ENCODE measurements around the gene R3HDM4. TPM values are rescaled to one million over a fixed set of nuclear protein-coding genes. Genes with fewer than 3 reads are reported as not detected.

The R3HDM4 gene
- total and polyA plus RNA-seq, 9 of the 15 experiments (the other 6 are each of a cell fraction or from before 2014, with no cell fraction given): 3.2 to 154 (median 59.0) TPM

DNA sequence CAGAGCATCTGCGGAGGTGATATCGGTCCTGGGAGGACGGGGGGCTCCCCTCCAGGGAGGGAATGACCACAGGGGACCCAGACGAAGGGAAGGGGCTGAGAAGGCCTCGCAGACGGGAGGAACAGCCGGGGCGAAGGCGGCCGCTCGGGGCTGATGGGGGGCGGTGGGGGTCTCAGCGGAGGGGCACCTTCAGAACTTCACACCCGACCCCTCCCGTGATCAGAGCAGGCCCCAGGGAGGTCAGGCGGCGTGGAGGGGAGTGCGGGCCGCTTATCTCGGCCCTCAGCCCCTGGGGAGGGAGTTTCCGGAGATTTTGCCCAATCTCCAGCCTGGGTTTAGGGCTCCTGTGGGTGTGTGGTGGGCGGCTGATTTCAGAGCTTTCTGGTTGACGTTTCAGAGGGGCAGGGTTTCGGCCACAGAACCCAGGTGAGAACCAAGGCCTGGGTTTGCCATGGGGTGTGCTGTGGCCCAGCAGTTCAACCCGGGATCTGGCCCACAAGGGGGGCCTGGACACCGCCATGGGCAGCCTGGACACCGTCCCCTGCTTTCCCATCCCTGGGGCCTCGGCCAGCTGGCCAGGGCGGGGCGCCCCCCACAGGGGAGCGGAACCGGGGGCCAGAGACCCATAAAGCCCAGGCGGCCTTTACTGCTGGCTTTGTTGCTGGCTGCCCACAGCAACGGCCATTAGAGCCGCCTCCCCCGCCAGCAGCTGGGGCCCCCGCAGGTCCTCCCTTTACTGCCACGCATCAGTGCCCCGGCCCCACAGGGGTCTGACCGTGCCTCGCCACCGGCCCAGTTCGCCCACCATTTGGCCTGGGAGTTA is 41.9 kb upstream of the R3HDM4 start:
- no TSS peak for BruUV-seq (replicated peaks)
- ATAC-seq: peak; percentile 83
- H3K36me3 ChIP-seq (ENCODE audit: control insufficient read depth, insufficient read depth, low read length): peaks cover 22% of the 10 kb centered on the region; the same call in 1 of the 3 replicates
- 12% methylated on average over 29 of the region's 43 CpGs for WGBS (ENCODE audit: insufficient coverage, low coverage, missing lambda C conversion rate)
- peak overlapping the region; percentile 64 for H3K4me2 ChIP-seq (ENCODE audit: insufficient read depth, low read length)
- DNase-seq (ENCODE audit: extremely low read depth in 1 of 4, low spot score in 3 of 4): peak; percentile 77 to 93 (median 86)
- FAIRE-seq: peak; percentile 81
- peaks cover 56 to 92% of the 10 kb centered on the region in 2 experiments for H3K4me1 ChIP-seq (replicated peaks in 1 of 2; ENCODE audit: control insufficient read depth in 2 of 2, insufficient read depth in 2 of 2, low read length in 2 of 2)
- no peaks in the 10 kb centered on the region for H4K20me1 ChIP-seq (replicated peaks; ENCODE audit: control insufficient read depth, insufficient read depth, low read length)
- ChIA-PET POLR2A (interaction anchor here (0.6 to 1.0 kb wide), 5 partner anchors 11 to 448 kb away, joined by 3 to 5 read pairs (median 3); no protein-coding TSS in a partner anchor), CTCF (ENCODE audit: low intra/inter-chr PET ratio) (no interaction called here)
- no peaks in the 10 kb centered on the region for H3K9me3 ChIP-seq (replicated peaks; ENCODE audit: control insufficient read depth, insufficient read depth, low read depth, low read length)
- no peaks in the 10 kb centered on the region for H3K9me1 ChIP-seq (ENCODE audit: control insufficient read depth, insufficient read depth, low read length)
- H3K79me2 ChIP-seq (ENCODE audit: control insufficient read depth, insufficient read depth, low read length): peaks cover 83% of the 10 kb centered on the region
- H2AFZ ChIP-seq (ENCODE audit: low read depth, low read length): no peak overlapping the region
- H3K27ac ChIP-seq (ENCODE audit: extremely low read depth, low read depth, low read length): peak overlapping the region; percentile 96
- H3K27me3 ChIP-seq (ENCODE audit: control insufficient read depth in 2 of 2, insufficient read depth in 2 of 2, low read length in 2 of 2): no peaks in the 10 kb centered on the region
- peak overlapping the region; percentile 7; the same call in 1 of the 2 replicates for H3K4me3 ChIP-seq
- peak overlapping the region; percentile 59 to 76 for H3K9ac ChIP-seq (ENCODE audit: insufficient read depth in 1 of 2, low read depth in 2 of 2, low read length in 2 of 2)
- intact Hi-C loops (cut with micrococcal nuclease): loop anchor here (2.0 kb wide), 1 partner anchor 30 kb away; no protein-coding TSS in a partner anchor
- in situ Hi-C loops (cut with MboI): no loop called here
- TF ChIP-seq, protein P1, sequence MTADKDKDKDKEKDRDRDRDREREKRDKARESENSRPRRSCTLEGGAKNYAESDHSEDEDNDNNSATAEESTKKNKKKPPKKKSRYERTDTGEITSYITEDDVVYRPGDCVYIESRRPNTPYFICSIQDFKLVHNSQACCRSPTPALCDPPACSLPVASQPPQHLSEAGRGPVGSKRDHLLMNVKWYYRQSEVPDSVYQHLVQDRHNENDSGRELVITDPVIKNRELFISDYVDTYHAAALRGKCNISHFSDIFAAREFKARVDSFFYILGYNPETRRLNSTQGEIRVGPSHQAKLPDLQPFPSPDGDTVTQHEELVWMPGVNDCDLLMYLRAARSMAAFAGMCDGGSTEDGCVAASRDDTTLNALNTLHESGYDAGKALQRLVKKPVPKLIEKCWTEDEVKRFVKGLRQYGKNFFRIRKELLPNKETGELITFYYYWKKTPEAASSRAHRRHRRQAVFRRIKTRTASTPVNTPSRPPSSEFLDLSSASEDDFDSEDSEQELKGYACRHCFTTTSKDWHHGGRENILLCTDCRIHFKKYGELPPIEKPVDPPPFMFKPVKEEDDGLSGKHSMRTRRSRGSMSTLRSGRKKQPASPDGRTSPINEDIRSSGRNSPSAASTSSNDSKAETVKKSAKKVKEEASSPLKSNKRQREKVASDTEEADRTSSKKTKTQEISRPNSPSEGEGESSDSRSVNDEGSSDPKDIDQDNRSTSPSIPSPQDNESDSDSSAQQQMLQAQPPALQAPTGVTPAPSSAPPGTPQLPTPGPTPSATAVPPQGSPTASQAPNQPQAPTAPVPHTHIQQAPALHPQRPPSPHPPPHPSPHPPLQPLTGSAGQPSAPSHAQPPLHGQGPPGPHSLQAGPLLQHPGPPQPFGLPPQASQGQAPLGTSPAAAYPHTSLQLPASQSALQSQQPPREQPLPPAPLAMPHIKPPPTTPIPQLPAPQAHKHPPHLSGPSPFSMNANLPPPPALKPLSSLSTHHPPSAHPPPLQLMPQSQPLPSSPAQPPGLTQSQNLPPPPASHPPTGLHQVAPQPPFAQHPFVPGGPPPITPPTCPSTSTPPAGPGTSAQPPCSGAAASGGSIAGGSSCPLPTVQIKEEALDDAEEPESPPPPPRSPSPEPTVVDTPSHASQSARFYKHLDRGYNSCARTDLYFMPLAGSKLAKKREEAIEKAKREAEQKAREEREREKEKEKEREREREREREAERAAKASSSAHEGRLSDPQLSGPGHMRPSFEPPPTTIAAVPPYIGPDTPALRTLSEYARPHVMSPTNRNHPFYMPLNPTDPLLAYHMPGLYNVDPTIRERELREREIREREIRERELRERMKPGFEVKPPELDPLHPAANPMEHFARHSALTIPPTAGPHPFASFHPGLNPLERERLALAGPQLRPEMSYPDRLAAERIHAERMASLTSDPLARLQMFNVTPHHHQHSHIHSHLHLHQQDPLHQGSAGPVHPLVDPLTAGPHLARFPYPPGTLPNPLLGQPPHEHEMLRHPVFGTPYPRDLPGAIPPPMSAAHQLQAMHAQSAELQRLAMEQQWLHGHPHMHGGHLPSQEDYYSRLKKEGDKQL (CRISPR knock-in tag; IDR thresholded peaks at IDR 0.05; ENCODE audit: borderline replicate concordance): no peak
- TF ChIP-seq, protein P2, sequence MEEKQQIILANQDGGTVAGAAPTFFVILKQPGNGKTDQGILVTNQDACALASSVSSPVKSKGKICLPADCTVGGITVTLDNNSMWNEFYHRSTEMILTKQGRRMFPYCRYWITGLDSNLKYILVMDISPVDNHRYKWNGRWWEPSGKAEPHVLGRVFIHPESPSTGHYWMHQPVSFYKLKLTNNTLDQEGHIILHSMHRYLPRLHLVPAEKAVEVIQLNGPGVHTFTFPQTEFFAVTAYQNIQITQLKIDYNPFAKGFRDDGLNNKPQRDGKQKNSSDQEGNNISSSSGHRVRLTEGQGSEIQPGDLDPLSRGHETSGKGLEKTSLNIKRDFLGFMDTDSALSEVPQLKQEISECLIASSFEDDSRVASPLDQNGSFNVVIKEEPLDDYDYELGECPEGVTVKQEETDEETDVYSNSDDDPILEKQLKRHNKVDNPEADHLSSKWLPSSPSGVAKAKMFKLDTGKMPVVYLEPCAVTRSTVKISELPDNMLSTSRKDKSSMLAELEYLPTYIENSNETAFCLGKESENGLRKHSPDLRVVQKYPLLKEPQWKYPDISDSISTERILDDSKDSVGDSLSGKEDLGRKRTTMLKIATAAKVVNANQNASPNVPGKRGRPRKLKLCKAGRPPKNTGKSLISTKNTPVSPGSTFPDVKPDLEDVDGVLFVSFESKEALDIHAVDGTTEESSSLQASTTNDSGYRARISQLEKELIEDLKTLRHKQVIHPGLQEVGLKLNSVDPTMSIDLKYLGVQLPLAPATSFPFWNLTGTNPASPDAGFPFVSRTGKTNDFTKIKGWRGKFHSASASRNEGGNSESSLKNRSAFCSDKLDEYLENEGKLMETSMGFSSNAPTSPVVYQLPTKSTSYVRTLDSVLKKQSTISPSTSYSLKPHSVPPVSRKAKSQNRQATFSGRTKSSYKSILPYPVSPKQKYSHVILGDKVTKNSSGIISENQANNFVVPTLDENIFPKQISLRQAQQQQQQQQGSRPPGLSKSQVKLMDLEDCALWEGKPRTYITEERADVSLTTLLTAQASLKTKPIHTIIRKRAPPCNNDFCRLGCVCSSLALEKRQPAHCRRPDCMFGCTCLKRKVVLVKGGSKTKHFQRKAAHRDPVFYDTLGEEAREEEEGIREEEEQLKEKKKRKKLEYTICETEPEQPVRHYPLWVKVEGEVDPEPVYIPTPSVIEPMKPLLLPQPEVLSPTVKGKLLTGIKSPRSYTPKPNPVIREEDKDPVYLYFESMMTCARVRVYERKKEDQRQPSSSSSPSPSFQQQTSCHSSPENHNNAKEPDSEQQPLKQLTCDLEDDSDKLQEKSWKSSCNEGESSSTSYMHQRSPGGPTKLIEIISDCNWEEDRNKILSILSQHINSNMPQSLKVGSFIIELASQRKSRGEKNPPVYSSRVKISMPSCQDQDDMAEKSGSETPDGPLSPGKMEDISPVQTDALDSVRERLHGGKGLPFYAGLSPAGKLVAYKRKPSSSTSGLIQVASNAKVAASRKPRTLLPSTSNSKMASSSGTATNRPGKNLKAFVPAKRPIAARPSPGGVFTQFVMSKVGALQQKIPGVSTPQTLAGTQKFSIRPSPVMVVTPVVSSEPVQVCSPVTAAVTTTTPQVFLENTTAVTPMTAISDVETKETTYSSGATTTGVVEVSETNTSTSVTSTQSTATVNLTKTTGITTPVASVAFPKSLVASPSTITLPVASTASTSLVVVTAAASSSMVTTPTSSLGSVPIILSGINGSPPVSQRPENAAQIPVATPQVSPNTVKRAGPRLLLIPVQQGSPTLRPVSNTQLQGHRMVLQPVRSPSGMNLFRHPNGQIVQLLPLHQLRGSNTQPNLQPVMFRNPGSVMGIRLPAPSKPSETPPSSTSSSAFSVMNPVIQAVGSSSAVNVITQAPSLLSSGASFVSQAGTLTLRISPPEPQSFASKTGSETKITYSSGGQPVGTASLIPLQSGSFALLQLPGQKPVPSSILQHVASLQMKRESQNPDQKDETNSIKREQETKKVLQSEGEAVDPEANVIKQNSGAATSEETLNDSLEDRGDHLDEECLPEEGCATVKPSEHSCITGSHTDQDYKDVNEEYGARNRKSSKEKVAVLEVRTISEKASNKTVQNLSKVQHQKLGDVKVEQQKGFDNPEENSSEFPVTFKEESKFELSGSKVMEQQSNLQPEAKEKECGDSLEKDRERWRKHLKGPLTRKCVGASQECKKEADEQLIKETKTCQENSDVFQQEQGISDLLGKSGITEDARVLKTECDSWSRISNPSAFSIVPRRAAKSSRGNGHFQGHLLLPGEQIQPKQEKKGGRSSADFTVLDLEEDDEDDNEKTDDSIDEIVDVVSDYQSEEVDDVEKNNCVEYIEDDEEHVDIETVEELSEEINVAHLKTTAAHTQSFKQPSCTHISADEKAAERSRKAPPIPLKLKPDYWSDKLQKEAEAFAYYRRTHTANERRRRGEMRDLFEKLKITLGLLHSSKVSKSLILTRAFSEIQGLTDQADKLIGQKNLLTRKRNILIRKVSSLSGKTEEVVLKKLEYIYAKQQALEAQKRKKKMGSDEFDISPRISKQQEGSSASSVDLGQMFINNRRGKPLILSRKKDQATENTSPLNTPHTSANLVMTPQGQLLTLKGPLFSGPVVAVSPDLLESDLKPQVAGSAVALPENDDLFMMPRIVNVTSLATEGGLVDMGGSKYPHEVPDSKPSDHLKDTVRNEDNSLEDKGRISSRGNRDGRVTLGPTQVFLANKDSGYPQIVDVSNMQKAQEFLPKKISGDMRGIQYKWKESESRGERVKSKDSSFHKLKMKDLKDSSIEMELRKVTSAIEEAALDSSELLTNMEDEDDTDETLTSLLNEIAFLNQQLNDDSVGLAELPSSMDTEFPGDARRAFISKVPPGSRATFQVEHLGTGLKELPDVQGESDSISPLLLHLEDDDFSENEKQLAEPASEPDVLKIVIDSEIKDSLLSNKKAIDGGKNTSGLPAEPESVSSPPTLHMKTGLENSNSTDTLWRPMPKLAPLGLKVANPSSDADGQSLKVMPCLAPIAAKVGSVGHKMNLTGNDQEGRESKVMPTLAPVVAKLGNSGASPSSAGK (IDR thresholded peaks at IDR 0.05): peak; percentile 80

Measured in K562 (cell line).